H1 (cell line): ENCODE data around the gene VWCE. TPM values are rescaled to one million over a fixed set of nuclear protein-coding genes. Genes with fewer than 3 reads are reported as not detected.

Experiments
- CTCF ChIA-PET: fragments of 300-600 bp; sonication (Branson Sonifier 250); formaldehyde crosslinking; loops from one replicate; lab custom pipeline; 2021; ENCODE audit not compliant: partially characterized antibody; lab: Charles Lee
- POLR2A ChIA-PET: fragments of 300-600 bp; sonication (Branson Sonifier 250); formaldehyde crosslinking; loops from one replicate; lab custom pipeline; 2021; ENCODE audit warnings: inconsistent platforms; ENCODE audit not compliant: partially characterized antibody; lab: Charles Lee
- DNase-seq, 2 experiments: peaks; one replicate each; pipeline versions ENCODE4 v3.0.0 to v3.0.0-alpha.2; 2010 to 2022; ENCODE audit warnings: low spot score in 2 of 2, low read depth in 1 of 2, mixed read lengths in 1 of 2
- FAIRE-seq: peaks from 2 replicates; lab custom pipeline; 2011; peaks lifted over from hg19 to GRCh38; lab: Jason Lieb, UNC
- H2AFZ ChIP-seq: 2 replicates; pipeline ENCODE4 v1.8.1; 2012; ENCODE audit warnings: low read length, inconsistent platforms
- H2AK5ac ChIP-seq: 2 replicates; pipeline ENCODE4 v1.6.1; 2013; ENCODE audit warnings: low read depth, low read length
- H2BK120ac ChIP-seq: replicated peaks from 2 replicates; pipeline ENCODE3; 2013; ENCODE audit warnings: low read depth, low read length, inconsistent platforms
- H2BK12ac ChIP-seq: 2 replicates; pipeline ENCODE4 v1.6.1; 2013; ENCODE audit warnings: low read depth, low read length
- H2BK15ac ChIP-seq: 2 replicates; pipeline ENCODE4 v1.6.1; 2013; ENCODE audit warnings: low read length
- H2BK20ac ChIP-seq: 2 replicates; pipeline ENCODE4 v1.6.1; 2013; ENCODE audit warnings: low read length
- H2BK5ac ChIP-seq: 2 replicates; pipeline ENCODE4 v1.6.1; 2013; ENCODE audit warnings: low read depth, low read length
- H3K14ac ChIP-seq: 2 replicates; pipeline ENCODE4 v1.6.1; 2013; ENCODE audit warnings: inconsistent platforms; ENCODE audit not compliant: insufficient read length
- H3K18ac ChIP-seq: 2 replicates; pipeline ENCODE4 v1.6.1; 2013; ENCODE audit warnings: low read length; ENCODE audit errors: extremely low read depth
- H3K23ac ChIP-seq: 2 replicates; pipeline ENCODE4 v1.6.1; 2013; ENCODE audit warnings: inconsistent platforms; ENCODE audit not compliant: insufficient read length
- H3K23me2 ChIP-seq: 2 replicates; pipeline ENCODE4 v1.6.1; 2013; ENCODE audit warnings: low read depth, low read length
- H3K27ac ChIP-seq: 2 replicates; pipeline ENCODE4 v1.6.1; 2011; ENCODE audit warnings: low read depth, low read length, inconsistent platforms
- H3K27me3 ChIP-seq, 4 experiments: replicated peaks in 1 of 4; 1 replicate in 1 of 4; 2 replicates in 3 of 4; pipeline versions ENCODE4 v1.6.1 to v1.8.1; 2011 to 2013; ENCODE audit warnings: low read length in 3 of 4, mild to moderate bottlenecking in 3 of 4, inconsistent platforms in 2 of 4, mixed read lengths in 2 of 4, moderate library complexity in 1 of 4; ENCODE audit not compliant: control insufficient read depth in 3 of 4, insufficient read depth in 3 of 4; ENCODE audit errors: extremely low read depth in 1 of 4
- H3K36me3 ChIP-seq, 4 experiments: 2 replicates each; pipeline versions ENCODE4 v1.6.1 to v1.8.1; 2011 to 2013; ENCODE audit warnings: mild to moderate bottlenecking in 4 of 4, low read length in 3 of 4, moderate library complexity in 2 of 4, control low read depth in 1 of 4, inconsistent platforms in 1 of 4; ENCODE audit not compliant: insufficient read depth in 4 of 4, control insufficient read depth in 2 of 4
- H3K4ac ChIP-seq: replicated peaks from 2 replicates; pipeline ENCODE3; 2013; ENCODE audit warnings: low read length, low read depth, mixed read lengths, inconsistent platforms; ENCODE audit not compliant: insufficient read length
- H3K4me1 ChIP-seq, 4 experiments: replicated peaks in 1 of 4; 1 replicate in 1 of 4; 2 replicates in 3 of 4; pipeline versions ENCODE4 v1.6.1 to v1.8.1; 2011 to 2013; ENCODE audit warnings: low read length in 3 of 4, inconsistent platforms in 2 of 4, mixed read lengths in 1 of 4; ENCODE audit not compliant: insufficient read depth in 4 of 4, control insufficient read depth in 3 of 4
- H3K4me2 ChIP-seq, 2 experiments: 2 replicates each; pipeline versions ENCODE4 v1.6.1 to v1.8.1; 2011 to 2013; ENCODE audit warnings: low read depth in 2 of 2, low read length in 2 of 2, control low read depth in 1 of 2, inconsistent platforms in 1 of 2, mild to moderate bottlenecking in 1 of 2; ENCODE audit not compliant: insufficient read depth in 1 of 2
- H3K4me3 ChIP-seq, 4 experiments: fragments of 200-600, 300-600 bp in 1 of 4; sonication (generic), shearing (Covaris generic), sonication (Bioruptor Twin) in 1 of 4; 2 replicates each; pipeline versions ENCODE4 v1.5.1 to v1.8.1; 2011 to 2016; ENCODE audit warnings: low read length in 4 of 4, low read depth in 3 of 4, control low read depth in 2 of 4, inconsistent platforms in 2 of 4, mild to moderate bottlenecking in 2 of 4, mixed read lengths in 1 of 4, moderate library complexity in 1 of 4; ENCODE audit not compliant: insufficient read depth in 2 of 4; ENCODE audit errors: extremely low read depth in 1 of 4
- H3K56ac ChIP-seq: replicated peaks from 2 replicates; pipeline ENCODE3; 2013; ENCODE audit warnings: low read depth, mild to moderate bottlenecking, mixed read lengths, low read length, inconsistent platforms; ENCODE audit not compliant: insufficient read length
- H3K79me1 ChIP-seq: 2 replicates; pipeline ENCODE4 v1.6.1; 2013; ENCODE audit warnings: low read depth, low read length, control low read depth
- H3K79me2 ChIP-seq, 2 experiments: 2 replicates each; pipeline versions ENCODE4 v1.6.1 to v1.8.1; 2012 to 2013; ENCODE audit warnings: low read length in 2 of 2, mild to moderate bottlenecking in 2 of 2, inconsistent platforms in 1 of 2; ENCODE audit not compliant: insufficient read depth in 2 of 2, control insufficient read depth in 1 of 2
- H3K9ac ChIP-seq, 4 experiments: replicated peaks in 1 of 4; 1 replicate in 1 of 4; 2 replicates in 3 of 4; pipeline versions ENCODE4 v1.6.1 to v1.8.1; 2011 to 2013; ENCODE audit warnings: low read depth in 3 of 4, low read length in 3 of 4, control low read depth in 2 of 4, mild to moderate bottlenecking in 2 of 4, moderate library complexity in 2 of 4, inconsistent platforms in 1 of 4; ENCODE audit errors: extremely low read depth in 1 of 4
- H3K9me3 ChIP-seq, 2 experiments: 2 replicates each; pipeline versions ENCODE4 v1.6.1 to v1.8.1; 2012 to 2013; ENCODE audit warnings: mild to moderate bottlenecking in 2 of 2, moderate library complexity in 2 of 2, control low read depth in 1 of 2, inconsistent platforms in 1 of 2, low read depth in 1 of 2, low read length in 1 of 2, mixed read lengths in 1 of 2; ENCODE audit not compliant: insufficient read depth in 2 of 2
- H4K20me1 ChIP-seq, 2 experiments: replicated peaks in 1 of 2; 2 replicates each; pipeline versions ENCODE3 to v1.8.1; 2011 to 2013; ENCODE audit warnings: inconsistent platforms in 2 of 2, low read length in 2 of 2, mild to moderate bottlenecking in 1 of 2; ENCODE audit not compliant: insufficient read depth in 2 of 2, control insufficient read depth in 1 of 2
- H4K5ac ChIP-seq: 2 replicates; pipeline ENCODE4 v1.6.1; 2013; ENCODE audit warnings: low read length, low read depth, mixed read lengths, inconsistent platforms; ENCODE audit not compliant: insufficient read length
- H4K8ac ChIP-seq: 2 replicates; pipeline ENCODE4 v1.8.0; 2013; ENCODE audit warnings: mild to moderate bottlenecking, moderate library complexity, low read length, inconsistent platforms; ENCODE audit not compliant: insufficient read depth; ENCODE audit errors: extremely low read depth
- H4K91ac ChIP-seq: replicated peaks from 2 replicates; pipeline ENCODE3; 2013; ENCODE audit warnings: low read length, mixed read lengths, inconsistent platforms; ENCODE audit not compliant: insufficient read length
- ASH2L ChIP-seq: fragments of 200-600, 300-600 bp; sonication (generic); IDR thresholded peaks from one replicate; pipeline ENCODE4 v1.7.1; 2017; ENCODE audit warnings: low read length
- BACH1 ChIP-seq: IDR thresholded peaks from 2 replicates; pipeline ENCODE4 v1.6.1; 2012; ENCODE audit warnings: low read length, improper control_type of control experiment
- CBX8 ChIP-seq: fragments of 300-800, 300-1000 bp; sonication (generic); IDR thresholded peaks from 2 replicates; pipeline ENCODE4 v1.7.1; 2016; ENCODE audit warnings: low read depth, low read length, borderline replicate concordance
- CEBPB ChIP-seq: IDR thresholded peaks from 2 replicates; pipeline ENCODE4 v1.6.1; 2012; ENCODE audit warnings: low read depth, low read length
- EZH2 ChIP-seq: fragments of 200-600 bp; sonication (generic); IDR thresholded peaks from 2 replicates; pipeline ENCODE4 v1.7.1; 2012; ENCODE audit warnings: low read depth, mild to moderate bottlenecking, moderate library complexity, low read length, inconsistent platforms; ENCODE audit not compliant: severe bottlenecking
- FOSL1 ChIP-seq: IDR thresholded peaks from 2 replicates; pipeline ENCODE4 v1.6.1; 2011; ENCODE audit warnings: mild to moderate bottlenecking, low read depth, low read length, moderate library complexity; ENCODE audit not compliant: insufficient read depth
- RBBP5 ChIP-seq: IDR thresholded peaks from 2 replicates; pipeline ENCODE4 v1.7.1; 2012; ENCODE audit warnings: low read depth, mild to moderate bottlenecking, inconsistent platforms, low read length, moderate library complexity, borderline replicate concordance
- SIN3A ChIP-seq, 2 experiments: IDR thresholded peaks in 1 of 2; conservative IDR thresholded peaks in 1 of 2; 2 replicates each; pipeline ENCODE4 v1.6.1; 2011 to 2012; ENCODE audit warnings: low read length in 2 of 2, improper control_type of control experiment in 1 of 2, low read depth in 1 of 2, mild to moderate bottlenecking in 1 of 2
- TAF7 ChIP-seq: optimal IDR thresholded peaks from 2 replicates; pipeline ENCODE3; 2011; ENCODE audit warnings: low read depth, mild to moderate bottlenecking, inconsistent platforms, low read length, moderate library complexity, borderline replicate concordance
- WGBS, 2 experiments: shearing (Covaris generic) in 1 of 2; methylation state at CpG; one replicate each; pipeline versions ENCODE4 v1.1.6 to v1.1.7; 2013 to 2015; ENCODE audit warnings: low lambda C conversion rate in 2 of 2, mixed read lengths in 2 of 2, inconsistent platforms in 1 of 2, low coverage in 1 of 2, missing lambda C conversion rate in 1 of 2; ENCODE audit not compliant: insufficient replicate concordance in 2 of 2, insufficient coverage in 1 of 2, insufficient read length in 1 of 2; ENCODE audit errors: extremely low coverage in 1 of 2, missing lambda C conversion rate in 1 of 2; 5-methylcytosine and 5-hydroxymethylcytosine counted together
- polyA plus RNA-seq, 7 experiments: library from polyadenylated mRNA; depleted of rRNA in 3 of 7; stranded (reverse) in 5 of 7; unstranded in 2 of 7; fragments of >200 nt in 5 of 7; fragments of 200-250 nt in 2 of 7; gene quantifications; 1 replicate in 5 of 7; 2 replicates in 1 of 7; 4 replicates in 1 of 7; pipeline versions ENCODE4 v1.2.1 to v1.2.3, GENCODE V29; 2011 to 2013; ENCODE audit warnings: missing spikeins in 2 of 7, mixed read lengths in 2 of 7
- total RNA-seq: library from RNA; stranded (reverse); fragmentation: NEBNext Ultra II Directional; extraction: Animal tissue kit (Norgen Biotek cat#: 25700); gene quantifications from 2 replicates; pipeline ENCODE4 v1.2.1, GENCODE V29; 2021
- TF ChIP-seq, protein P1 (sequence below): IDR thresholded peaks from 2 replicates; pipeline ENCODE4 v1.6.1; 2011; ENCODE audit warnings: low read length, improper control_type of control experiment
- TF ChIP-seq, protein P2 (sequence below): IDR thresholded peaks from 2 replicates; pipeline ENCODE4 v1.6.1; 2012; ENCODE audit warnings: low read length, inconsistent platforms

Gene VWCE
- total and polyA plus RNA-seq, 2 of the 8 experiments (the other 6 are each of a cell fraction or from before 2014, with no cell fraction given), result 9.5 to 12.3 TPM

DNA sequence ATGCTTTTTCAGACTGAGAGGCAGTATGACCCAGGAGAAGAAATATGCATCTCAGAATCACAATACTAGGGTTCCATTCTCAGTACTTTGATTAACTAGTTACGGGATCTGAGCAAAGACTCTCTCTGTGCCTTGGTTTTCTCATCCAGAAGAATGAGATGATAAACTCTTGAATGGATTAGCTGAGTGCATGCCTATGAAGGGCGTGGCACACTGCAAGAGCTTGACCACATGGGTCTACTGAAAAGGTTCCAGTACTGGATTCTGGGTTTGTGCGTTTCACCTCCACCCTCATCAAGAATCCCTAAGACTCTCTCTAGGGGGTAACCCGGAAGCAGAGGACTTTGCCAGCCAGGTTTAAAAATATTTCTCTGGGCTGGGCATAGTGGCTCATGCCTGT lies 28.5 kb downstream of the VWCE start:
- Histone ChIP-seq H3K4me1 (no peaks in the 10 kb centered on the region), H3K4ac (no peak overlapping the region), H2AFZ (no peak overlapping the region), H2BK120ac (no peak overlapping the region), H2AK5ac (no peak overlapping the region), H3K18ac (no peak overlapping the region), H2BK20ac (no peak overlapping the region), H4K8ac (no peak overlapping the region), H3K4me2 (no peak overlapping the region), H2BK12ac (no peak overlapping the region), H3K27ac (no peak overlapping the region), H2BK15ac (no peak overlapping the region), H4K20me1 (peaks cover 0 to 2% of the 10 kb centered on the region in 2 experiments), H3K23me2 (peaks cover under 1% of the 10 kb centered on the region; the same call in 1 of the 2 replicates), H3K27me3 (no peaks in the 10 kb centered on the region), H3K14ac (no peak overlapping the region), H3K9me3 (no peaks in the 10 kb centered on the region), H3K4me3 (no peak overlapping the region), H3K56ac (no peak overlapping the region), H3K79me1 (no peaks in the 10 kb centered on the region), H3K9ac (no peak overlapping the region), H4K91ac (no peak overlapping the region), H2BK5ac (no peak overlapping the region), H3K23ac (no peak overlapping the region), H4K5ac (no peak overlapping the region), H3K36me3 (peaks cover 0 to 9% (median under 1%) of the 10 kb centered on the region in 4 experiments; a peak in 1 of 8 replicates), H3K79me2 (no peaks in the 10 kb centered on the region)
- ChIA-PET POLR2A (interaction anchor here (1.0 to 1.3 kb wide), 2 partner anchors 9 to 13 kb away, joined by 3 to 4 read pairs; no protein-coding TSS in a partner anchor), CTCF (interaction anchor here (0.6 to 1.3 kb wide), 3 partner anchors 11 to 372 kb away, joined by 3 to 9 read pairs (median 3); no protein-coding TSS in a partner anchor)
- 93% methylated on average over 4 of the region's 4 CpGs; no CpG with 5 or more reads in 1 of the 2 experiments for WGBS, 2 experiments
- DNase-seq (no peak), FAIRE-seq (no peak)
- TF ChIP-seq BACH1 (no peak), TAF7 (no peak), EZH2 (no peak), SIN3A (conservative IDR thresholded peaks at IDR 0.05 in 1 of 2, IDR thresholded peaks at IDR 0.05 in 1 of 2; ENCODE audit: low read depth in 1 of 2, low read length in 2 of 2) (no peak), ASH2L (no peak), FOSL1 (no peak), CEBPB (no peak), CBX8 (no peak), RBBP5 (no peak)
- TF ChIP-seq, protein P1, sequence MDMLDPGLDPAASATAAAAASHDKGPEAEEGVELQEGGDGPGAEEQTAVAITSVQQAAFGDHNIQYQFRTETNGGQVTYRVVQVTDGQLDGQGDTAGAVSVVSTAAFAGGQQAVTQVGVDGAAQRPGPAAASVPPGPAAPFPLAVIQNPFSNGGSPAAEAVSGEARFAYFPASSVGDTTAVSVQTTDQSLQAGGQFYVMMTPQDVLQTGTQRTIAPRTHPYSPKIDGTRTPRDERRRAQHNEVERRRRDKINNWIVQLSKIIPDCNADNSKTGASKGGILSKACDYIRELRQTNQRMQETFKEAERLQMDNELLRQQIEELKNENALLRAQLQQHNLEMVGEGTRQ, result no peak
- TF ChIP-seq, protein P2, sequence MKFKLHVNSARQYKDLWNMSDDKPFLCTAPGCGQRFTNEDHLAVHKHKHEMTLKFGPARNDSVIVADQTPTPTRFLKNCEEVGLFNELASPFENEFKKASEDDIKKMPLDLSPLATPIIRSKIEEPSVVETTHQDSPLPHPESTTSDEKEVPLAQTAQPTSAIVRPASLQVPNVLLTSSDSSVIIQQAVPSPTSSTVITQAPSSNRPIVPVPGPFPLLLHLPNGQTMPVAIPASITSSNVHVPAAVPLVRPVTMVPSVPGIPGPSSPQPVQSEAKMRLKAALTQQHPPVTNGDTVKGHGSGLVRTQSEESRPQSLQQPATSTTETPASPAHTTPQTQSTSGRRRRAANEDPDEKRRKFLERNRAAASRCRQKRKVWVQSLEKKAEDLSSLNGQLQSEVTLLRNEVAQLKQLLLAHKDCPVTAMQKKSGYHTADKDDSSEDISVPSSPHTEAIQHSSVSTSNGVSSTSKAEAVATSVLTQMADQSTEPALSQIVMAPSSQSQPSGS, result no peak
